Measurements from ENCODE around the gene NAV1.
"Not testable (repeated sequence)": the region's sequence is repeated elsewhere in the genome, so short reads cannot be mapped to it uniquely, and the experiment has no call there.

NAV1 gene

DNA sequence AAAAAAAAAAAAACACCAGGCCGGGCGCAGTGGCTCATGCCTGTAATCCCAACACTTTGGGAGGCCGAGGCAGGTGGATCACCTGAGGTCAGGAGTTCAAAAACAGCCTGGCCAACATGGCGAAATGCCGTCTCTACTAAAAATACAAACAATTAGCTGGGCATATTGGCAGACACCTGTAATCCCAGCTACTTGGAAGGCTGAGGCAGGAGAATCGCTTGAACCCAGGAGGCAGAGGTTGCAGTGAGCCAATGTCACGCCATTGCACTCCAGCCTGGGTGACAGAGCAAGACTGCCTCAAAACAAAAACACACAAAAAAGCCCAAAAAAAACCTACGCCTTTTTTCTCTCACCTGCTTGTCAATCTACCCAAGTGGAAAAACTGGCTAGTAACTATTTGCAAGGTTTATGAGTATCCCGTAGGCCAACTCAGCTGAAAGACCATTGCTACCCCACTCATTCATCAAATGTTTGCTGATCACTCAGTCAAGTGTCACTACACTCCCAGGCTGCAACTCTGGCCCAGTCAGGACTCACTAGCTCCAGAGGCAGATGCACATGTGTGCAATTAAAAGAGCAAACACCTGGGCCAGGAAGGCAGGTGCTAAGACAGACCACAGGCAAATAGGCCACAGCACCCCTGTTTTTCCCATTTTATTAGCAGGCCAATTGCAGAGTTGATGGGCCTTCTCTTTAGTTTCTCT, 34.0 kb upstream of the NAV1 start:
- DNase-seq: peak; percentile 32

- peak; percentile 33 for DNase-seq
These were observed 33.4 kb upstream of the NAV1 start for GRCh38 chr1:201505503-201505890.

GRCh38 chr1:201506092-201506491, 32.8 kb upstream of the NAV1 start:
- no peak for DNase-seq

DNA sequence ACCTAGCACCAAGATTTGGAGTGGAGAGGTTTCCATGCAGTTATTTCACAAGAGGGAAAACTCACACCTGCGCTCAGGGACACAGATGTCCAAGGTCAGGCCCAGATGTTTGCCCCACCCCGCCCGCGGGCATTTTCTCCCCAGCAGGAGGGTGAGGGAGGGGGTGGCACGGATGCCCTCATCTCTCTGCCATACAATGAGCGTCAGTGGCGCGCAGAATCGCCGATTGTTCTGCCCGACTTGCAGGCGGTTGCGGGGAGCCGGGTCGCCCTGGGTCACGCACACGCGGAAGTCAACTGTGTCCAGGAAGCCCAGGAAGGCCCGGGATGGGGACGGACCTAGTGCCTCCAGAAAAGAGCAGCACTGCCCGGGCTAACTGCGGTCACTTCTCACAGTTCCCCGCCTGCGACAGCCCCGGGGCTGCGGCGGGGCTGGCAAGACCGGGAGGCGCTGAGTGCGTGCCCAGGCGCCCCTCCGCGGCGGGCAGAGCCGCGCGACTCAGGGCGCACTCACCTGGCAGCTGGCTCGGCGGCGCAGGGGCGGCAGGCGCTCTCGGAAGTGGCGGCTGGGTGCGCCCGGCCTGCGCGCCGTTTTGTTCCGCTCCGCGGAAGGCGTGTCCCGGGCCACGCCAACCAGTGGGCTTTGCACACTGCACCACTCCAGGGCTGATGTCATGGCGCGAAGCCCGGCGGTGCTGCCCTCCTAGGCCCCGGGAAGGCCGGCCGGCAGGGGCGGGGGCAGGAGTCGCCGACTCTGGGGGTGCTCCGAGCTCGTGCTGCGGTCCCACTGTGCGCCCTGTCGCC, 32.2 kb upstream of the NAV1 start, which contains the start of gene CSRP1:
Gene CSRP1 (minus strand): TSS at position 567 of the 803 bp plus-strand sequence. CDS start 10,820 bp downstream, outside the sequence.
- peak; percentile 46 for DNase-seq

GRCh38 chr1:201507360-201507675, 31.6 kb upstream of the NAV1 start:
- no peak for DNase-seq

- no peak for DNase-seq
These were observed 30.1 kb upstream of the NAV1 start for GRCh38 chr1:201508809-201509208.

GRCh38 chr1:201509601-201510374, 29.1 kb upstream of the NAV1 start:
- no peak for DNase-seq

- no peak for DNase-seq
These were observed 28.2 kb upstream of the NAV1 start for GRCh38 chr1:201510734-201511133.

- no peak for DNase-seq
These were observed 27.5 kb upstream of the NAV1 start for GRCh38 chr1:201511396-201511940.

- DNase-seq: no peak
These were observed 26.9 kb upstream of the NAV1 start for GRCh38 chr1:201511941-201512539.

DNA sequence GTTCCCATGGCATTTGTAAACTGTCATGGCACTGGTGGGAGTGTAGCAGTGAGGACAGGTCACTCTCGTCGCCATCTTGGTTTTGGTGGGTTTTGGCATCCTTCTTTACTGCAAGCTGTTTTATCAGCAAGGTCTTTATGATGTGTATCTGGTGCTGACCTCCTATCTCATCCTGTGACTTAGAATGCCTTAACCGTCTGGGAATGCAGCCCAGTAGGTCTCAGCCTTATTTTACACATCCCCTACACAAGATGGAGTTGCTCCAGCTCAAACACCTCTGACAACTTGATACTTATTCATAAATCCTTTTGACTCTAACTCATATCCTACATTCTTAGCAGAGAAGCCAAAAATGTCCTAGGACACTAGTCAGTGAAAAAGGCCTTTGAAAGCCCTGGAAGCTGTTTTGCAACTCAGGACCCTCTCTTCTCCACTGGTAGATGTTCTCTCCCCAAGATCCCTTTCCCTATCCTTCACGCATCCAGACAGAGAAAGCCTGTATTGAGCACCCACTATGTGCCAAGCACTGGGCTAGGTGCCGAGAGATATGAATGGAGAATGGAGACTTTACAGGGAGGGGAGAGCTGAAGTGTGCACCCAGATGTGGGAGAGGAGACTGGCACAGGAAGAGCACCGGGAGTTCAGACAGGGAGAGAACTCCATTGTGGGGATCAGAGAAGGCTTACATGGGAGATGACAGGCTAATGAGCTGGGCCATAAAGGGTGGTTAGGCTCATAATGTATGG, 25.3 kb upstream of the NAV1 start:
- DNase-seq: no peak

GRCh38 chr1:201514466-201514865, 24.5 kb upstream of the NAV1 start:
- no peak for DNase-seq

DNA sequence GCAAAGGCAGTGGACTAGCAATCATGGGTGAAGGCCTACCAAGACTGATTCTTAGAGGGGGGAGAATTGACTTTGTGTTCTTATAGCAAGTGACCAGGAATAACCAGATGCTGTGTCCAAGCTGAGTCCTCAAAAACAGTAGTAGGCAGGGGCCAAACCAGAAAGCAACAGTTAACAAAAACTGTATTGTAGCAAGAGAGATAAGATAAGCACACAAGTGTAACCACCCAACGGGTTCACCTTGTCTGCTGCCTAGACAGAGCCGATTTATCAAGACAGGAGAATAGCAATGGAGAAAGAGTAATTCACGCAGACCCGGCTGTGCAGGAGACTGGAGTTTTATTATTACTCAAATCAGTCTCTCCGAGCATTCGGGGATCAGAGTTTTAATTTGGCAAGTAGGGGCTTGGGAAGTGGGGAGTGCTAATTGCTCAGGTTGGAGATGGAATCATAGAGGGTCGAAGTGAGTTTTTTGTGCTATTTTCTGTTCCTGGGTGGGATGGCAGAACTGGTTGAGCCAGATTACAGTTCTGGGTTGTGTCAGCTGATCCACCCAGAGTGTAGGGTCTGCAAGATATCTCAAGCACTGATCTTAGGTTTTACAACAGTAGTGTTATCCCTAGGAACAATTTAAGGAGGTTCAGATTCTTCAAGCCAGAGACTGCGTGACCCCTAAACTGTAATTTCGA, 23.7 kb upstream of the NAV1 start:
- DNase-seq: no peak

- no peak for DNase-seq
These were observed 23.0 kb upstream of the NAV1 start for GRCh38 chr1:201515895-201516294.

GRCh38 chr1:201516511-201517127, 22.3 kb upstream of the NAV1 start:
- DNase-seq: no peak

DNA sequence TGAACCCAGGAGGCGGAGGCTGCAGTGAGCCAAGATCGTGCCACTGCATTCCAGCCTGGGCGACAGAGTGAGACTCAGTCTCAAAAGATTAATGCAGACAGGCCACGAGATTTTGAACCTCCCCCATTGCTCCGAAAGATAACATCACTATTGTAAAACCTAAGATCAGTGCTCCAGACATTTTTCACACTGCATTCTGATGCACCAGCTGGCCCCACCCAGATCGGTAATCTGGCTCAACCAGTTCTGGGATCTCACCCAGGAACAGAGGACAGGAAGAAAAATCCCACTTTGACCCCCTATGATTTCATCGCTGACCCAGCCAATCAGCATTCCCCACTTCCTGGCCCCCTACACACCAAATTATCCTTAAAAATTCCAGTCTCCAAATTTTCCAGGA, 21.3 kb upstream of the NAV1 start:
- no peak for DNase-seq

DNA sequence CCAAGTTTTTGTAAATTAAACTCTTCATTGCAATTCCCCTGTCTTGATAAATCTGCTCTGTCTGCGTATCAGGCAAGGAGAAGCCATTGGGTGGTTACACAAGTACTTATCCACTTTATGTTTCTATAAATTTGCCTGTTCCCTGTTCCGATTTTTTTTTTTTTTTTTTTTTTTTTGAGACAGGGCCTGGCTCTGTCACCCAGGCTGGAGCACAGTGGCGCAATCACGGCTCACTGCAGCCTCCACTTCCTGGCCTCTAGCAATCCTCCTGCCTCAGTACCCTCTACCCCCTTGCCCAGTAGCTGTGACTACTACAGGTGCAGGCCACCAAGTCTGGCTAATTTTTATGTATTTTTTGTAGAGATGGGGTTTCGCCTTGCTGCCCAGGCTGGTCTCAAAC, 20.9 kb upstream of the NAV1 start:
- no peak for DNase-seq

DNA sequence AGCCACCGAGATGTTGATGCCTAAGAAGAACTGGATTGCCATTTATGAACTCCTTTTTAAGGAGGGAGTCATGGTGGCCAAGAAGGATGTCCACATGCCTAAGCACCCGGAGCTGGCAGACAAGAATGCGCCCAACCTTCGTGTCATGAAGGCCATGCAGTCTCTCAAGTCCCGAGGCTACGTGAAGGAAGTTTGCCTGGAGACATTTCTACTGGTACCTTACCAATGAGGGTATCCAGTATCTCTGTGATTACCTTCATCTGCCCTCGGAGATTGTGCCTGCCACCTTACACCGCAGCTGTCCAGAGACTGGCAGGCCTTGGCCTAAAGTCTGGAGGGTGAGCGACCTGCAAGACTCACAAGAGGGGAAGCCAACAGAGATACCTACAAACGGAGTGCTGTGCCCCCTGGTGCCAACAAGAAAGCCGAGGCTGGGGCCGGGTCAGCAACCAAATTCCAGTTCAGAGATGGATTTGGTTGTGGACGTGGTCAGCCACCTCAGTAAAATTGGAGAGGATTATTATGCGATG, 18.8 kb upstream of the NAV1 start:
- DNase-seq: not testable (repeated sequence)

DNA sequence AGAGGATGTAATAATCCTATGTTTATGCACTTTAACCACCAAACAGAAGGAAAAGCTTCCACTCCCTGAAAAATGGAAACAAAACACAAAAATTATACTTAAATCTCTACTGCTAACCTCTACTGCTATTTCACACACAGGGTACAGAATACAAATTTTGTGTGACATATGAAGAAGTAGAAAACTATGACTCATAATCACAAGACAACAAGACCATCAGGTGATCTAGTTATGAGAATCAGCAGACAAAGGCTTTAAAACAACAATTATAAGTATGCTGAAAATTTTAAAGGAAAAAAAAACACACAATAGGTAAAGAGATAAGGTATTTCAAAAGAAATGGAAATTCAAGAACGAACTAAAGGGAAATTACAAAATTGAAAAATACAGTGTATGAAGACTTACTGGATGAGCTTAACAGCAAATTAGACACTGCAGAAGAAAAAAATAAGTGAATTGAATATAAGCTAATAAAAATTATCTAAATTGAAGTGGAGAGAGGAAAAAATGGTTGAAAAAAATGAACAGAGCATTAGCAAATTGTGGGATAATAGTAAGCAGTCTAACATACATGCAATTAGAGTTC, 13.6 kb upstream of the NAV1 start:
- no peak for DNase-seq

- DNase-seq: no peak
These were observed 11.0 kb upstream of the NAV1 start for GRCh38 chr1:201527879-201528278.
